Vagina (tissue), 2 donors: ENCODE measurements around the gene RHBDD1.

ENCODE experiments used
- POLR2A ChIP-seq, 2 donors: fragments of 450-650 bp; IDR thresholded peaks; one replicate each; pipeline ENCODE4 v1.6.1; 2017; ENCODE audit warnings: antibody characterized with exemption in 2 of 2, mild to moderate bottlenecking in 2 of 2, moderate library complexity in 2 of 2
- POLR2AphosphoS5 ChIP-seq, 2 donors: sonication (generic); formaldehyde crosslinking; IDR thresholded peaks; one replicate each; pipeline ENCODE4 v1.9.0; 2017; ENCODE audit warnings: antibody characterized with exemption in 2 of 2, mild to moderate bottlenecking in 2 of 2, low read depth in 1 of 2; ENCODE audit not compliant: insufficient read depth in 1 of 2
- TF ChIP-seq, protein P1 (sequence below), 3 experiments: fragments of 450-650 bp in 2 of 3; fragments of 200-600 bp in 1 of 3; sonication (generic) in 1 of 3; IDR thresholded peaks; one replicate each; pipeline ENCODE4 v1.5.1; 2017 to 2019; ENCODE audit warnings: antibody characterized with exemption in 3 of 3, mild to moderate bottlenecking in 2 of 3, moderate library complexity in 2 of 3

- TF ChIP-seq, protein P1, sequence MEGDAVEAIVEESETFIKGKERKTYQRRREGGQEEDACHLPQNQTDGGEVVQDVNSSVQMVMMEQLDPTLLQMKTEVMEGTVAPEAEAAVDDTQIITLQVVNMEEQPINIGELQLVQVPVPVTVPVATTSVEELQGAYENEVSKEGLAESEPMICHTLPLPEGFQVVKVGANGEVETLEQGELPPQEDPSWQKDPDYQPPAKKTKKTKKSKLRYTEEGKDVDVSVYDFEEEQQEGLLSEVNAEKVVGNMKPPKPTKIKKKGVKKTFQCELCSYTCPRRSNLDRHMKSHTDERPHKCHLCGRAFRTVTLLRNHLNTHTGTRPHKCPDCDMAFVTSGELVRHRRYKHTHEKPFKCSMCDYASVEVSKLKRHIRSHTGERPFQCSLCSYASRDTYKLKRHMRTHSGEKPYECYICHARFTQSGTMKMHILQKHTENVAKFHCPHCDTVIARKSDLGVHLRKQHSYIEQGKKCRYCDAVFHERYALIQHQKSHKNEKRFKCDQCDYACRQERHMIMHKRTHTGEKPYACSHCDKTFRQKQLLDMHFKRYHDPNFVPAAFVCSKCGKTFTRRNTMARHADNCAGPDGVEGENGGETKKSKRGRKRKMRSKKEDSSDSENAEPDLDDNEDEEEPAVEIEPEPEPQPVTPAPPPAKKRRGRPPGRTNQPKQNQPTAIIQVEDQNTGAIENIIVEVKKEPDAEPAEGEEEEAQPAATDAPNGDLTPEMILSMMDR (IDR thresholded peaks at IDR 0.05): no peak
- no peak for TF ChIP-seq POLR2A (IDR thresholded peaks at IDR 0.05)
- TF ChIP-seq POLR2AphosphoS5 (IDR thresholded peaks at IDR 0.05; ENCODE audit: insufficient read depth in 1 of 2, low read depth in 1 of 2): no peak
Observed at GRCh38 chr2:227031379-227031778, 195.5 kb downstream of the RHBDD1 start.
